Measurements from ENCODE around the gene PERM1.
"Not testable (repeated sequence)": the region's sequence is repeated elsewhere in the genome, so short reads cannot be mapped to it uniquely, and the experiment has no call there.

The PERM1 gene

GRCh38 chr1:993379-993995 lies 11.6 kb upstream of the PERM1 start:
- no peak for DNase-seq (ENCODE audit: low read depth, low spot score)
- Histone ChIP-seq H3K4me1 (ENCODE audit: insufficient read depth, insufficient read length) (peaks cover 10% of the 10 kb centered on the region), H3K27me3 (ENCODE audit: insufficient read depth, insufficient read length) (no peaks in the 10 kb centered on the region), H3K9ac (ENCODE audit: insufficient read length, low read depth) (no peak overlapping the region), H3K36me3 (ENCODE audit: insufficient read depth, insufficient read length, low read length) (peaks cover 4% of the 10 kb centered on the region), H3K9me3 (ENCODE audit: insufficient read depth, low read length) (peaks cover 11% of the 10 kb centered on the region; the same call in 1 of the 2 replicates), H3K4me3 (ENCODE audit: insufficient read length, low read depth) (no peak overlapping the region)
- no peak for TF ChIP-seq SUZ12 (IDR thresholded peaks at IDR 0.05; ENCODE audit: extremely low read depth, insufficient read depth, insufficient read length)
- no peak for TF ChIP-seq ZNF274 (IDR thresholded peaks at IDR 0.05; ENCODE audit: low read depth, low read length)
- no peak for TF ChIP-seq YY1 (IDR thresholded peaks at IDR 0.05; ENCODE audit: insufficient read depth, insufficient read length)

- Histone ChIP-seq H3K4me3 (ENCODE audit: insufficient read length, low read depth) (no peak overlapping the region), H3K36me3 (ENCODE audit: insufficient read depth, insufficient read length, low read length) (no peaks in the 10 kb centered on the region), H3K9ac (ENCODE audit: insufficient read length, low read depth) (no peak overlapping the region), H3K27me3 (ENCODE audit: insufficient read depth, insufficient read length) (no peaks in the 10 kb centered on the region), H3K4me1 (ENCODE audit: insufficient read depth, insufficient read length) (peaks cover 5% of the 10 kb centered on the region), H3K9me3 (ENCODE audit: insufficient read depth, low read length) (peaks cover 11% of the 10 kb centered on the region; the same call in 1 of the 2 replicates)
- DNase-seq (ENCODE audit: low read depth, low spot score): no peak
- no peak for TF ChIP-seq SUZ12 (IDR thresholded peaks at IDR 0.05; ENCODE audit: extremely low read depth, insufficient read depth, insufficient read length)
- TF ChIP-seq YY1 (IDR thresholded peaks at IDR 0.05; ENCODE audit: insufficient read depth, insufficient read length): no peak
- no peak for TF ChIP-seq ZNF274 (IDR thresholded peaks at IDR 0.05; ENCODE audit: low read depth, low read length)
Measured at GRCh38 chr1:992362-992761, 10.5 kb upstream of the PERM1 start.

- Histone ChIP-seq H3K9me3 (ENCODE audit: insufficient read depth, low read length) (peaks cover 11% of the 10 kb centered on the region; the same call in 1 of the 2 replicates), H3K36me3 (ENCODE audit: insufficient read depth, insufficient read length, low read length) (no peaks in the 10 kb centered on the region), H3K4me3 (ENCODE audit: insufficient read length, low read depth) (no peak overlapping the region), H3K27me3 (ENCODE audit: insufficient read depth, insufficient read length) (no peaks in the 10 kb centered on the region), H3K9ac (ENCODE audit: insufficient read length, low read depth) (no peak overlapping the region), H3K4me1 (ENCODE audit: insufficient read depth, insufficient read length) (peaks cover under 1% of the 10 kb centered on the region)
- no peak for DNase-seq (ENCODE audit: low read depth, low spot score)
- TF ChIP-seq SUZ12 (IDR thresholded peaks at IDR 0.05; ENCODE audit: extremely low read depth, insufficient read depth, insufficient read length) (no peak), YY1 (IDR thresholded peaks at IDR 0.05; ENCODE audit: insufficient read depth, insufficient read length) (no peak), ZNF274 (IDR thresholded peaks at IDR 0.05; ENCODE audit: low read depth, low read length) (no peak)
Measured at GRCh38 chr1:991895-992294, 10.0 kb upstream of the PERM1 start.

GRCh38 chr1:991275-991674 lies 9.4 kb upstream of the PERM1 start:
- not testable (repeated sequence) for H3K4me3 ChIP-seq (ENCODE audit: insufficient read length, low read depth); H3K36me3 ChIP-seq (ENCODE audit: insufficient read depth, insufficient read length, low read length); H3K27me3 ChIP-seq (ENCODE audit: insufficient read depth, insufficient read length); H3K4me1 ChIP-seq (ENCODE audit: insufficient read depth, insufficient read length); H3K9ac ChIP-seq (ENCODE audit: insufficient read length, low read depth); DNase-seq (ENCODE audit: low read depth, low spot score)
- peaks cover 11% of the 10 kb centered on the region; the same call in 1 of the 2 replicates for H3K9me3 ChIP-seq (ENCODE audit: insufficient read depth, low read length)

GRCh38 chr1:988061-988460 lies 6.2 kb upstream of the PERM1 start:
- H3K36me3 ChIP-seq (ENCODE audit: insufficient read depth, insufficient read length, low read length); H3K4me1 ChIP-seq (ENCODE audit: insufficient read depth, insufficient read length); H3K4me3 ChIP-seq (ENCODE audit: insufficient read length, low read depth); H3K9me3 ChIP-seq (ENCODE audit: insufficient read depth, low read length); DNase-seq (ENCODE audit: low read depth, low spot score); H3K27me3 ChIP-seq (ENCODE audit: insufficient read depth, insufficient read length); H3K9ac ChIP-seq (ENCODE audit: insufficient read length, low read depth): not testable (repeated sequence)

GRCh38 chr1:985126-985525 lies 3.2 kb upstream of the PERM1 start:
- Histone ChIP-seq H3K4me1 (ENCODE audit: insufficient read depth, insufficient read length) (no peaks in the 10 kb centered on the region), H3K4me3 (ENCODE audit: insufficient read length, low read depth) (no peak overlapping the region), H3K9ac (ENCODE audit: insufficient read length, low read depth) (no peak overlapping the region), H3K36me3 (ENCODE audit: insufficient read depth, insufficient read length, low read length) (no peaks in the 10 kb centered on the region), H3K27me3 (ENCODE audit: insufficient read depth, insufficient read length) (peaks cover 18% of the 10 kb centered on the region), H3K9me3 (ENCODE audit: insufficient read depth, low read length) (no peaks in the 10 kb centered on the region)
- no peak for DNase-seq (ENCODE audit: low read depth, low spot score)
- no peak for TF ChIP-seq SUZ12 (IDR thresholded peaks at IDR 0.05; ENCODE audit: extremely low read depth, insufficient read depth, insufficient read length)
- TF ChIP-seq YY1 (IDR thresholded peaks at IDR 0.05; ENCODE audit: insufficient read depth, insufficient read length): no peak
- no peak for TF ChIP-seq ZNF274 (IDR thresholded peaks at IDR 0.05; ENCODE audit: low read depth, low read length)

- Histone ChIP-seq H3K4me3 (ENCODE audit: insufficient read length, low read depth) (no peak overlapping the region), H3K27me3 (ENCODE audit: insufficient read depth, insufficient read length) (peaks cover 18% of the 10 kb centered on the region), H3K9me3 (ENCODE audit: insufficient read depth, low read length) (no peaks in the 10 kb centered on the region), H3K4me1 (ENCODE audit: insufficient read depth, insufficient read length) (no peaks in the 10 kb centered on the region), H3K36me3 (ENCODE audit: insufficient read depth, insufficient read length, low read length) (no peaks in the 10 kb centered on the region), H3K9ac (ENCODE audit: insufficient read length, low read depth) (no peak overlapping the region)
- DNase-seq (ENCODE audit: low read depth, low spot score): no peak
- TF ChIP-seq ZNF274 (IDR thresholded peaks at IDR 0.05; ENCODE audit: low read depth, low read length) (no peak), YY1 (IDR thresholded peaks at IDR 0.05; ENCODE audit: insufficient read depth, insufficient read length) (no peak), SUZ12 (IDR thresholded peaks at IDR 0.05; ENCODE audit: extremely low read depth, insufficient read depth, insufficient read length) (no peak)
Measured at GRCh38 chr1:984476-984814, 2.6 kb upstream of the PERM1 start.
